BJ (cell line): ENCODE data around the gene LAMP5. TPM values are rescaled to one million over a fixed set of nuclear protein-coding genes. Genes with fewer than 3 reads are reported as not detected.

Source experiments
- CTCF ChIA-PET: fragments of 350-600 bp; formaldehyde crosslinking; extraction: SDS; loops from one replicate; lab custom pipeline; 2021; ENCODE audit warnings: antibody characterized with exemption, inconsistent platforms; lab: Yijun Ruan, JAX
- POLR2A ChIA-PET: fragments of 300-600 bp; sonication (Branson Sonifier 250); formaldehyde crosslinking; extraction: SDS; loops from one replicate; lab custom pipeline; 2021; ENCODE audit warnings: antibody characterized with exemption; lab: Charles Lee
- DNase-seq: peaks from one replicate; pipeline ENCODE4 v3.0.0-alpha.2; 2011; ENCODE audit warnings: low read depth
- H3K27me3 ChIP-seq: 2 replicates; pipeline ENCODE4 v1.6.0; 2011; ENCODE audit warnings: low read length; ENCODE audit not compliant: control insufficient read depth, insufficient read depth
- H3K36me3 ChIP-seq: 2 replicates; pipeline ENCODE4 v1.5.1; 2011; ENCODE audit warnings: low read length; ENCODE audit not compliant: control insufficient read depth, insufficient read depth
- H3K4me3 ChIP-seq: 2 replicates; pipeline ENCODE4 v1.5.1; 2011; ENCODE audit warnings: low read depth, mild to moderate bottlenecking, control low read depth, low read length
- CTCF ChIP-seq: IDR thresholded peaks from 2 replicates; pipeline ENCODE4 v1.5.1; 2011; ENCODE audit warnings: low read depth, mild to moderate bottlenecking, control low read depth, inconsistent platforms, low read length, moderate library complexity; ENCODE audit not compliant: insufficient read depth
- polyA plus RNA-seq: library from polyadenylated mRNA; depleted of rRNA; stranded (reverse); fragments of >200 nt; gene quantifications from 2 replicates; pipeline ENCODE4 v1.2.3, GENCODE V29; 2011

LAMP5 gene
- polyA plus RNA-seq, 1 experiment: 0.12 TPM

- no peak for TF ChIP-seq CTCF
- DNase-seq: no peak
- ChIA-PET CTCF (no interaction called here), POLR2A (no interaction called here)
- Histone ChIP-seq H3K4me3 (no peak overlapping the region), H3K36me3 (no peaks in the 10 kb centered on the region), H3K27me3 (peaks cover 6% of the 10 kb centered on the region)
Measured at GRCh38 chr20:9523636-9524035, 9.2 kb downstream of the LAMP5 start.

- Histone ChIP-seq H3K27me3 (peaks cover 3% of the 10 kb centered on the region), H3K36me3 (no peaks in the 10 kb centered on the region), H3K4me3 (no peak overlapping the region)
- DNase-seq: no peak
- ChIA-PET CTCF (no interaction called here), POLR2A (no interaction called here)
- TF ChIP-seq CTCF: no peak
Measured at GRCh38 chr20:9531581-9531980, 17.2 kb downstream of the LAMP5 start.

- CTCF ChIA-PET: no interaction called here
- DNase-seq: peak; percentile 10
- H3K36me3 ChIP-seq: no peaks in the 10 kb centered on the region
- peaks cover 2% of the 10 kb centered on the region for H3K27me3 ChIP-seq
- no peak overlapping the region for H3K4me3 ChIP-seq
- POLR2A ChIA-PET: no interaction called here
- TF ChIP-seq CTCF: no peak
Measured at GRCh38 chr20:9532069-9532838, 17.9 kb downstream of the LAMP5 start.

- Histone ChIP-seq H3K4me3 (no peak overlapping the region), H3K27me3 (peaks cover 2% of the 10 kb centered on the region), H3K36me3 (no peaks in the 10 kb centered on the region)
- no peak for TF ChIP-seq CTCF
- CTCF ChIA-PET: no interaction called here
- POLR2A ChIA-PET: no interaction called here
- DNase-seq: no peak
Measured at GRCh38 chr20:9534025-9534424, 19.6 kb downstream of the LAMP5 start.

GRCh38 chr20:9535449-9535848 lies 21.1 kb downstream of the LAMP5 start:
- Histone ChIP-seq H3K4me3 (no peak overlapping the region), H3K36me3 (no peaks in the 10 kb centered on the region), H3K27me3 (peaks cover 2% of the 10 kb centered on the region)
- CTCF ChIA-PET: no interaction called here
- POLR2A ChIA-PET: no interaction called here
- no peak for DNase-seq
- TF ChIP-seq CTCF: no peak
